Embryonic facial prominence (tissue), 1 donor: ENCODE data around the gene MED27.
"Not testable (repeated sequence)": the region's sequence is repeated elsewhere in the genome, so short reads cannot be mapped to it uniquely, and the experiment has no call there.

Experiments used
- DNase-seq: peaks from one replicate; pipeline ENCODE4 v3.0.0-alpha.2; 2016; ENCODE audit errors: extremely low spot score

The MED27 gene

GRCh38 chr9:131925677-131926177 is 153.9 kb downstream of the MED27 start:
- no peak for DNase-seq

DNA sequence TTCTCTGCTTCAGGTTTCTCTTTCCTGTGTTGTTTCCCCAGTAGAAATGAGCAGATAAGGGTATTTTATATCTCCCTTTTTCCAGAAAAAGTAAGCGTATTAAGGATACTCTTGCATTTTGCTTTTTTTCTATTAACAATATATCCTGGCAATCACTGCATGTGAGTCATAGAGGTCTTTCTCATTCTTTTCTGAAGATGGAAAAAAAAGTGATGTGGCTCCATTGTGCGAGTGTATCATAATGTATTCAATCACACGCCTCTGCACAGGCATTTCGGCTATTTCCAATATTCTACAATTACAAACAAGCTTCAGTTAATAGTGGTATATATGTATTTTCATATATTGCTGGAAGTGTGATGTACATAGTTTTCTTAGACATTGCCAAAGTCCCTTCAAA is 155.9 kb downstream of the MED27 start:
- DNase-seq = no peak

- no peak for DNase-seq
Observed at GRCh38 chr9:131923132-131923671, 156.5 kb downstream of the MED27 start.

DNA sequence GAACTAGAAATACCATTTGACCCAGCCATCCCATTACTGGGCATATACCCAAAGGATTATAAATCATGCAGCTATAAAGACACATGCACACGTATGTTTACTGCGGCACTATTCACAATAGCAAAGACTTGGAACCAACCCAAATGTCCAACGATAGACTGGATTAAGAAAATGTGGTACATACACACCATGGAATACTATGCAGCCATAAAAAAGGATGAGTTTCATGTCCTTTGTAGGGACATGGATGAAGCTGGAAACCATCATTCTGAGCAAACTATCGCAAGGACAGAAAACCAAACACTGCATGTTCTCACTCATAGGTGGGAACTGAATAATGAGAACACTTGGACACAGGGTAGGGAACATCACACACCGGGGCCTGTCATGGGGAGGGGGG is 158.0 kb downstream of the MED27 start:
- DNase-seq = not testable (repeated sequence)

- no peak for DNase-seq
Observed at GRCh38 chr9:131919216-131919615, 160.5 kb downstream of the MED27 start.

- DNase-seq = no peak
Observed at GRCh38 chr9:131918481-131918880, 161.2 kb downstream of the MED27 start.

DNA sequence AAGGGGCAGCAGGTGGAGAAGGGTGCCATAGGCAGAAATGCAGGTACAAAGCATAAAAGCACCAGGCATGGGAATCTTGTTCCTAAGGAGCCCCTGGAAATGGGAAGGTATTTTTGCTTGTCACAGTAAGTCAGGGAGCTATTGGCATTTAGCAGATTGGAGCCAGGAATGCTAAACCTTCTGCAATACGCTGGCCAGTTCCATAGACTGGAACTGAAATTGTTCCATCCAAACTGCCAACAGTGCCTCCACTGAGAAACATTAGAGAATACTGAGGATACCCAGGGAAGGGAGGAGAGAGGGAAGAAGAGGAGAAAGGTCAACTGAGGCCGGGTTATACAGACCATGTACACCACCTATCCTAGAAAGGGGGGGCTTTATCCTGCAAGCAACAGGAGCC is 162.7 kb downstream of the MED27 start:
- no peak for DNase-seq

DNA sequence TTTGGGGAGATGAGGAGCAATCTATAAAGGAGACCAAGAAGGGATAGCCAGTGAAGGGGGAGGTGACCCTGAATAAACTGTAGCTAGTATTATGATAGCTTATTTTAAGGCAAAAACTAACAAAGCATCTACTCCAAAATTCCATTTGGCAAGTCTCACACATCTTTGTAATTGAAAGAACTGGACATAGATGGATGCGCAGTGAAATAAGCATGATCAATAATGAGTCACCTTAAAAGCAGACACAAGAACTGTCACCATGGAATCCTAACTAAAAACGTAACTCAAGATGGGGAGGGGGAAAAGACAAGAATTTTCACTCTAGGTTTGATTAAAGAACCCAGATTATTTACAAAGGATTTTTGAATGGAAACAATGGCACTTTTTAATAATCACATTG is 164.5 kb downstream of the MED27 start:
- no peak for DNase-seq

DNA sequence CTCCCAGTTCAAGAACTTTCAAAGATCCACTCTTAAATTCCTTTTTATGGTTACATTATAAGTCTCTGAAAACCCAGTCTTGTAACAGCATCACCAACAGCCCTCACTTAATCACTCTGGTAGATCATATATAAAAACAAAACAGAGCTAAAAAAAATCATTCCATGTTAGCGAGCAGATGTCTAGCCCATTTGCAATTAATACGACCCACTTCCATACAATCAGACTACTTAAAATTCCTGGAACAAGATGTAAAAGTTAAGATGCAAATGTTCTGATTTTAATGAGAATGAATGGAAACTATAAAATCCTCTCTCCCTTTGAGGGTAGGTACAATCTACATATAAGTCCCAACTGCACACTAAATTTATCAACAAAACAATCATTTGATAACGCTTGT is 167.0 kb downstream of the MED27 start:
- DNase-seq = no peak

- DNase-seq = no peak
Observed at GRCh38 chr9:131912069-131912468, 167.6 kb downstream of the MED27 start.

GRCh38 chr9:131910572-131910971 is 169.1 kb downstream of the MED27 start:
- no peak for DNase-seq

GRCh38 chr9:131905144-131905543 is 174.5 kb downstream of the MED27 start:
- no peak for DNase-seq

DNA sequence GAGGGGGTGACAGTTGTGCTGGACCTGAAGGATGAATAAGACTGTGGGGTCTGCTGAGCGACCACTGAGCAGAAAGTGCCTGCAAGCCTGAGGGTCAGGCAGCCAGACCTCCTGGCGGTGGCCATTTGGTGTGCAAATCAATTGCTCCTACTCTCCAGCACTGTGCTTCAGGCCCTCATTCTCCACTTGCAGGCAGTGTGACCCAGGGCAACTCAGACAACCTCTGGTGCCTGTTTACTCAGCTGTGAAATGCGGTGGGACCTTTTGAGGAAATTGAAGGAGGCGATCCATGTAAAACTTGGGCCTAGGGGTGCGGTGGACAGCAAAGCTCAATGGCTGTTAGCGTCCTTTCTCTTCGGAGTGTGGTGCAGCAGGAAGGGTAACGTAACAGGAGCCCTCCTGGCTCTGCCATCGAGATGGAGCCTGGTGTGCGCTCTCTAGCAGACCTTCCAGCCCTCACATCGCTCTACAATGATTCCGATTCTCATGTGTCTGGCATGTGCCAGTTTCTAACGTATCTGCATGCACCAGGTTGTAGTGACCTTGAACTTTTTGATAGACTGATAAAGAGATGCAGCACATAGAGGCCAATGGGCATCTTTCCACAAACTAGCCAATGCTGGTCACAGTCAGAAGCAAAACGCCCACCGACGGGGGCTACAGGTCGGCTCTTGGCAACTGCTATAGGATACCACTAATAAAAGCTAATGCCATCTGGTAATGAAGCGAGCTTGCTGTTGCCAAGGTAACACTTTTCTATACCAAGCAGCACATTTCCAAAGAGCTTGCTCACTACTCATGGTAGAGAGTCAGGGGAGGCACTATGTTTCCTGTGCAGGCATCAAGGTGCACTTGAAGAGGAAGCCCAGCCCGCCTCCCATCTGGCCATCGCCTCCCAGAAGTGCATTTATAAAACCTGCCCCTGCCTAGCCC is 180.1 kb downstream of the MED27 start:
- no peak for DNase-seq

- no peak for DNase-seq
Observed at GRCh38 chr9:131892902-131893500, 186.7 kb downstream of the MED27 start.

DNA sequence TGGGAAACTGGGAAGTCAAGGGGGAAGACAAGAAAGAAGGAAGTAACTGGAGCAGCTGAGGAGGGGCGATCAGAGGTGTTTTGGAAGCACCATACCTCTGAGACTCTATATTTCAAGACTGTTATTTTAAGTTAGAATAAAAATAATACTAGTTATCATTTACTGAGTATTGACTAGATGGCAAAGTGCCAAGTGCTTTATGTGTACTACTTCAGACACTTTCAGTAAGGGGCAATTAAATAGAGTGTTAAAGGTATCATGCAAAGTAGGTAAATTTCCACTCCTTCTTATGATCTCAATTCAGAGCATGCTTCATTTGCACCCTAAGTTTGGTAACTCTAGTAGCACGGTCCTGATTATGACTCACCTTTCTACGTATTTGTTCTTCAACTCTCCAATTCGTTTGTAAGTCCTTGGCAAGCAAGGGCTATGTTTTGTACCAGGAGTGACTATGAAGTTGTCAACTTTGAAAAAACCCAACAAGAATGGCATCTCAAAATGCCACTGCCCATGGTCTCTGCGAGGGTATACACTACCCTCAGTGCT is 187.4 kb downstream of the MED27 start:
- DNase-seq = no peak

DNA sequence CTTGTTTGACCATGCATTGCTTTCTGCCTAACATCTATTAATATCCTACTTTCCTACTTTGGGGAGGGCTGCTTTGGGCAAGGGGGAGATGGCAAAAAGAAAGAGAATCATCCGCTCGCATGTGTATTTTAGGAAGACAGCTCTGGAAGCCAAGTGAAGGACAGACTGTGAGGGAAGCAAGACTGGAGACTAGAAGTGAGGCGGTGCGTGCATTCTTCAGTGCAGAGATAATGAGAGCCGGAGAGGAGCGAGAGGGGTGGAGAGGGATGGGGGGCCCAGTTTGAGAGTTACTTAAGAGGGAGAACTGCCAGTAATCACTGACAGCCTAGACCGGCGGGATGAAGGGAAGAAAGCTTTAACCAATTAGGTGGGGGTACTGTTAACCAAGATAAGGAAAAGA is 188.1 kb downstream of the MED27 start:
- no peak for DNase-seq

DNA sequence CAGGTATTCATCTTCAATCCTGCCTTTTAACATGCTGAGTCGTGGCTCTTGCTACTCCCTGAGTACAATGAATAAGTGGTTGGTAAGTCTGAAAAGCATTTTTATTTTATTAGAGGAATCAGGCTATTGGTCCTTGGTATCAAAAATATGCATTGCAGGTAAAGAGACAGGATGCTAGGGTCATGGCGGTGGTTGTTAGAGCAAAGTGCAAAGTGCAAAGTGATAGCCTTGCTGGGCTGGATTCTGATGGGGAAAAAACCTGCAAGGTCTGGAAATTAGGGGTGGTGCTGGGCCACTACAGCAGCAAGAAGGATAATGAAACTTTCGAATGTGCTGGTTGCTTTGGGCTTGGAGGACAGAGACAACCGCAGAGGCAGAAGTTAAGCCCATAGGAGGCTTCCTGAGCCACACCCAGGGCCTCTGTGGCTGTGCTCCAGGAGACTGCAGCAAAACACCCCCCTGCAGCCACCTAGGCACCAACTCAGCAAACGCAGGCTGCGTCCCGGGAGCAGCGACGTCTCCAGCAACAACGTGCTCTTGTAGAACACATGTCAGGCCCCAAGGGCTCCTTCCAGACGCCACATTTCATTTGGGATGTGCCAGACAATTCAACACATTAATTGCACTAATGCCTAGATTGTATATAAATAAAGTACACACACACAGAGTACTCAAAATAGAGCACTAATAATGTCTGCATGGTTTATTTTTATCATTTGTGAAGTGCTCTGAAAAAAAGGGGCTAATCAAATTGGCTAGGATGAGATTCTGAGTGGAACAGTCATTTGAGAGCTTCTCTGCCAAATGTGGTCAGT is 190.0 kb downstream of the MED27 start:
- DNase-seq = no peak

- DNase-seq = no peak
Observed at GRCh38 chr9:131888923-131889322, 190.7 kb downstream of the MED27 start.

DNA sequence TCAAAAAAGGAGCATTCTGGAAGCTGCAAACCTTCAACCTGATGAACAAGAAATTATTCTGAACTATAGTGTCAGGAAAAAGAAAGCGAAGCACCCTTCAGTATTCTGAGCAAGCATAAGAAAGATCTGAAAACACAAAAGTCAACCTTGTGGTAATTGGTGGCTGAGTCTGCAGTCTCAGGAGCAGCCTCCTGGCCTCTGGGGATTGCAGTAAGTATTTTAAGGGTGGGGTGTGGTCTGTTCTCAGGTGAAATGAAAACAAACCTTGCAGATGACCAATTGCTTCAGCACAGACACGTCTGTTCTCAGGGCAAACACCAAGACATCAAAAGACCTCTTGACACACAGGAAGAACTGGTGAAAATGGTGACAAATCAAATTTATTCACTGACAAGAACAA is 192.0 kb downstream of the MED27 start:
- DNase-seq = no peak

DNA sequence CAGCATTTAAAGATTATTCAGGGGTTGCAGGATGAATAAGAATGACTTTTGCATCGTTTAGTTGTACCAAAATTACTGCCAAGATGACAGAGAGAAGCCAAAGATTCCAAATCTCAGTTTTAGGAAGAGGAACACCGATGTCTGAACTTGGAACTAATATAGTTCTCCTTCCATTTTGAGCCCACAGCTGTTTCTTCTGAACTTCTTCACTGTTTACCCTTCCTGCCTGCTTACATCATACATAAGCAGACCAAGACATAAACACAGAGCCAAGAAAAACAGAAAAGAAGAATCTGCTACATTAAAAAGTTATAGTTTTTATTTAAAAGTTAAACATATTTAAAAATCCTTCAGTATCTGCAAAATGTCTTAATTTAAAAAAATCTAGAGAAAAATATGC is 192.8 kb downstream of the MED27 start:
- no peak for DNase-seq

DNA sequence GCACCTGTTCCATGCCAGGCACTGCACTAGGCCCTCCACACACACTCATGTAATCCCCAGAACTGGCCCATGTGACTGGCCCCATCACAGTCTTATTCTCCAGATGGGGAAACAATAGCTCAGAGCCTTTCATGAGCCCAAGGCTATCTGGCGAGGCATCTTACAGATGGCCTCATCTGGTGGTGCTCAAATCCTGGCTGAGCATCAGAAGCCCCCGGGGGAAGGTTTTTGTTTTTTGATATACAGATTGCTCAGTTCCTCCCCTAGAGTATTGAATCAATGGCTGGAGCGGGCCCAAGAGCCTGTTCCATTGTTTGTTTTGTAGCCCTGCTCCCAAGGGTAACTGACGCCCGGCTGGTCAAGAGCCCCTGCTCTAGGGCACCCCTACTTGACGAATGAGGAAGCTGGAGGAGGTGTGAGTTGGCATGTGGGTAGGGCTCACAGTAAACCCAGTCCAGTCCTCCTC is 194.5 kb downstream of the MED27 start:
- DNase-seq = no peak

DNA sequence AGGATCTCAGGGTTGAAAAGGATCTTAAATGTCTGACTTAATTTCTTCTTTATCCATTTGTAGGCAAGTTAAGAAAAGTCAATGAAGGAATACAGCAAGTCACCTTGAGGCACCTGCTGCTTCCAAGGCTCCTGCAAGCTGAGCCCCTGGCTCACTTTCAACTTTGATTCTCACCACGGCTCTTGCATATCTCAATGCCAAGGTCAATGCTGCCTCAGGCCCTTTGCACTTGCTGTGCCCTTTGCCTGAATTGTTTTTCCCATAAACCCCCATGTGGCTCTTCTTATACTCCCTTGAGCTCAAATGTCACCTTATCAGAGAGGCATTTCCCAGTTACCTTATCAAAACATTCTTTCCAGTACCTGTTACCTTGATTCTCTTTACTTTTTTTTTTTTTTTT is 195.4 kb downstream of the MED27 start:
- DNase-seq = no peak
